OCI-LY1 (cell line): ENCODE results near the gene ATXN1.

Source experiments
- H2AFZ ChIP-seq: fragments of 200-600 bp; sonication (generic), shearing (Covaris generic); 2 replicates; pipeline ENCODE4 v1.6.0; 2014; ENCODE audit warnings: antibody characterized with exemption, mild to moderate bottlenecking, low read length
- H3F3A ChIP-seq: fragments of 200-600 bp; sonication (generic), shearing (Covaris generic); 2 replicates; pipeline ENCODE4 v1.6.0; 2014; ENCODE audit warnings: mild to moderate bottlenecking, antibody characterized with exemption, low read length, moderate library complexity; ENCODE audit not compliant: insufficient read depth
- H3K27ac ChIP-seq: fragments of 200-600 bp; sonication (generic); 2 replicates; pipeline ENCODE4 v1.5.1; 2014; ENCODE audit warnings: low read length, mixed run types, mild to moderate bottlenecking, low read depth; ENCODE audit not compliant: poor library complexity, severe bottlenecking
- H3K27me3 ChIP-seq: fragments of 200-600 bp; sonication (generic); 2 replicates; pipeline ENCODE4 v1.6.0; 2014; ENCODE audit warnings: antibody characterized with exemption, mild to moderate bottlenecking, low read length, moderate library complexity; ENCODE audit not compliant: insufficient read depth
- H3K36me3 ChIP-seq: fragments of 200-600 bp; sonication (generic); 2 replicates; pipeline ENCODE4 v1.6.1; 2014; ENCODE audit warnings: mild to moderate bottlenecking, antibody characterized with exemption, low read length, moderate library complexity, mixed read lengths; ENCODE audit not compliant: insufficient read depth
- H3K4me1 ChIP-seq: fragments of 200-600 bp; sonication (generic); 2 replicates; pipeline ENCODE4 v1.5.1; 2014; ENCODE audit warnings: mild to moderate bottlenecking, low read length, moderate library complexity; ENCODE audit not compliant: insufficient read depth, severe bottlenecking
- H3K4me2 ChIP-seq: fragments of 200-600 bp; sonication (generic), shearing (Covaris generic); 2 replicates; pipeline ENCODE4 v1.6.1; 2014; ENCODE audit warnings: low read length
- H3K4me3 ChIP-seq: fragments of 200-600 bp; sonication (generic); 2 replicates; pipeline ENCODE4 v1.5.1; 2014; ENCODE audit warnings: low read length, low read depth, mild to moderate bottlenecking, mixed read lengths; ENCODE audit not compliant: poor library complexity, severe bottlenecking
- H3K79me2 ChIP-seq: fragments of 200-600 bp; shearing (Covaris generic); 2 replicates; pipeline ENCODE4 v1.6.1; 2016; ENCODE audit warnings: mixed run types, low read length, mixed read lengths; ENCODE audit not compliant: insufficient read depth
- H3K9ac ChIP-seq: fragments of 200-600 bp; sonication (generic), shearing (Covaris generic); 2 replicates; pipeline ENCODE4 v1.6.1; 2014; ENCODE audit warnings: mild to moderate bottlenecking, low read length, mixed read lengths
- H3K9me2 ChIP-seq: fragments of 200-600 bp; sonication (generic), shearing (Covaris generic); 2 replicates; pipeline ENCODE4 v1.6.1; 2014; ENCODE audit warnings: low read depth, mild to moderate bottlenecking, low read length, mixed read lengths
- H3K9me3 ChIP-seq: fragments of 200-600 bp; shearing (Covaris generic); 2 replicates; pipeline ENCODE4 v1.6.1; 2014; ENCODE audit warnings: low read length, mixed read lengths
- H4K20me1 ChIP-seq: fragments of 200-600 bp; sonication (generic), shearing (Covaris generic); 2 replicates; pipeline ENCODE4 v1.6.0; 2016; ENCODE audit warnings: mild to moderate bottlenecking, low read length; ENCODE audit not compliant: insufficient read depth
- EZH2 ChIP-seq: fragments of 200-600 bp; sonication (generic), shearing (Covaris generic); IDR thresholded peaks from 2 replicates; pipeline ENCODE4 v1.8.0; 2017; ENCODE audit warnings: borderline replicate concordance, mixed run types, mild to moderate bottlenecking, antibody characterized with exemption, low read length, moderate library complexity, mixed read lengths
- TF ChIP-seq, protein P1 (sequence below): fragments of 200-600 bp; sonication (generic), shearing (Covaris generic); IDR thresholded peaks from 2 replicates; pipeline ENCODE4 v1.5.1; 2017; ENCODE audit warnings: mild to moderate bottlenecking, antibody characterized with exemption, low read length, moderate library complexity, mixed read lengths

Gene ATXN1

DNA sequence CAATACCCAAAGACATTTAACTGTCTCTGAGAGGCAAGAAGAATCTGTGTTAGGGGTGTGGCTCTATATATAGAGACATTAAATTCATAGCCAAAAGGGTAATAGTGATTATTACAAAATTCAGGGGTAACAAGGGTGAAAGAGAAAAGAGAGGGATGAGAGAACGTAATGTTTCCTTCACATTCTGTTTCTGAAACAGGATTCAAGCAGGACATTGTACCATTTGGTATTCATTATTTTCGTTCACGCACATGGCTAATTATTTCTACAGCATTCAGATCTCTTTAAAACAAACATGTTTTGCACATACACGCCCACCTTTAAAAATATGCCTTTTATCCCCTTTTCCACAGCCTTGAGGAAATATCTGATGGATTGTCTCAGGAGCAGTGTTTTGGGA is 400.1 kb downstream of the ATXN1 start:
- H3K27ac ChIP-seq, result no peak overlapping the region

DNA sequence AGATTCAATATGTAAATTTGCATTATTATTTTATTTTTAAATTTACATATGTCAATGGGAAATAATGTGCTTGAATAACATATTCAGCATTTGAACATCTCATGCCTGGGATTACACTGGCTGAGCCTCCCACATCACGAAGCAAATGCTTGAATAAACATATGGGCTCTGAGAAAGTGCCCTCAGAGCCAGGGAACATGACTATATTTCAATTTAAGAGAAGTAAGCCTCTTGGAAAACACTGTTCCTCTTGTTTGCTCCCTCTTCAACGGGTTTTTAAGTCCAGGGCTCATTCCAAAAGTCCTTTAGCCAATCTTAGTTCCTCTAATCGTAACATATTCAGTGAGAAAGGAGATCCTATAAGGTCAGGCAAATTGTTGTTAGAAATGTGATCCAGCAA is 400.9 kb downstream of the ATXN1 start:
- Histone ChIP-seq H3K9me2 (no peaks in the 10 kb centered on the region), H3K79me2 (no peaks in the 10 kb centered on the region), H2AFZ (no peak overlapping the region), H4K20me1 (no peaks in the 10 kb centered on the region), H3K36me3 (no peaks in the 10 kb centered on the region), H3K27ac (no peak overlapping the region), H3K4me3 (no peak overlapping the region), H3K27me3 (no peaks in the 10 kb centered on the region; the same call in 1 of the 2 replicates), H3K4me1 (no peaks in the 10 kb centered on the region), H3K9ac (no peak overlapping the region), H3K9me3 (no peaks in the 10 kb centered on the region), H3F3A (no peaks in the 10 kb centered on the region), H3K4me2 (no peak overlapping the region)
- TF ChIP-seq EZH2, result no peak
- TF ChIP-seq, protein P1, sequence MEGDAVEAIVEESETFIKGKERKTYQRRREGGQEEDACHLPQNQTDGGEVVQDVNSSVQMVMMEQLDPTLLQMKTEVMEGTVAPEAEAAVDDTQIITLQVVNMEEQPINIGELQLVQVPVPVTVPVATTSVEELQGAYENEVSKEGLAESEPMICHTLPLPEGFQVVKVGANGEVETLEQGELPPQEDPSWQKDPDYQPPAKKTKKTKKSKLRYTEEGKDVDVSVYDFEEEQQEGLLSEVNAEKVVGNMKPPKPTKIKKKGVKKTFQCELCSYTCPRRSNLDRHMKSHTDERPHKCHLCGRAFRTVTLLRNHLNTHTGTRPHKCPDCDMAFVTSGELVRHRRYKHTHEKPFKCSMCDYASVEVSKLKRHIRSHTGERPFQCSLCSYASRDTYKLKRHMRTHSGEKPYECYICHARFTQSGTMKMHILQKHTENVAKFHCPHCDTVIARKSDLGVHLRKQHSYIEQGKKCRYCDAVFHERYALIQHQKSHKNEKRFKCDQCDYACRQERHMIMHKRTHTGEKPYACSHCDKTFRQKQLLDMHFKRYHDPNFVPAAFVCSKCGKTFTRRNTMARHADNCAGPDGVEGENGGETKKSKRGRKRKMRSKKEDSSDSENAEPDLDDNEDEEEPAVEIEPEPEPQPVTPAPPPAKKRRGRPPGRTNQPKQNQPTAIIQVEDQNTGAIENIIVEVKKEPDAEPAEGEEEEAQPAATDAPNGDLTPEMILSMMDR, result no peak

More for the DNA sequence above, 400.1 kb downstream of the ATXN1 start:
- no peaks in the 10 kb centered on the region for H3K79me2 ChIP-seq
- H3K4me2 ChIP-seq, result no peak overlapping the region
- no peaks in the 10 kb centered on the region for H3F3A ChIP-seq
- H4K20me1 ChIP-seq, result no peaks in the 10 kb centered on the region
- no peak overlapping the region for H3K4me3 ChIP-seq
- no peaks in the 10 kb centered on the region for H3K36me3 ChIP-seq
- no peaks in the 10 kb centered on the region for H3K4me1 ChIP-seq
- no peaks in the 10 kb centered on the region for H3K9me3 ChIP-seq
- H3K9me2 ChIP-seq, result no peaks in the 10 kb centered on the region
- H3K27me3 ChIP-seq, result no peaks in the 10 kb centered on the region; the same call in 1 of the 2 replicates
- H3K9ac ChIP-seq, result no peak overlapping the region
- TF ChIP-seq EZH2, result no peak
- TF ChIP-seq, protein P1, result no peak
- no peak overlapping the region for H2AFZ ChIP-seq

DNA sequence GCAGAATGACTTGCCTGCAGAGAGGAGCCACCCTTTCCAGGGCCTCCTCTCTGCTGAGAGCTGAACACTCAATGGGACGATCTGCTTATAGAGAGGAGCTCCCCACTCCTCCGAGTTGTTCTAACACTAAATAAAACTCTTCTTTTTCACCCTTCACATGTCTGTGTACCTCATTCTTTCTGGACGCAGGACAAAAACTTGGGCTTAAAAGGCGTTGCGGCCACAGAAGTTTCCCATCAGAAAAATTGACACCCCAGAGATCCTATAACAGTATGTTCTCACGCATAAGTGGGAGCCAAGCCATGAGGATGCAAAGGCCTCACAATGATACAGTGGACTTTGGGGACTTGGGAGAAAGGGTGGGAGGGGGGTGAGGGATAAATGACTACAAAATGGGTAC is 401.7 kb downstream of the ATXN1 start:
- no peak overlapping the region for H3K4me2 ChIP-seq
- H3K4me3 ChIP-seq, result no peak overlapping the region
- H3K4me1 ChIP-seq, result no peaks in the 10 kb centered on the region
- H3F3A ChIP-seq, result no peaks in the 10 kb centered on the region
- H3K9ac ChIP-seq, result no peak overlapping the region
- H3K27ac ChIP-seq, result no peak overlapping the region
- H3K9me3 ChIP-seq, result no peaks in the 10 kb centered on the region
- no peak overlapping the region for H2AFZ ChIP-seq
- no peaks in the 10 kb centered on the region for H3K9me2 ChIP-seq
- H3K79me2 ChIP-seq, result no peaks in the 10 kb centered on the region
- no peak for TF ChIP-seq EZH2
- TF ChIP-seq, protein P1, result no peak
- H4K20me1 ChIP-seq, result no peaks in the 10 kb centered on the region
- no peaks in the 10 kb centered on the region; the same call in 1 of the 2 replicates for H3K27me3 ChIP-seq
- no peaks in the 10 kb centered on the region for H3K36me3 ChIP-seq
